Fibroblast of lung (primary cell): Measurements from ENCODE around the gene STK32C. TPM values are rescaled to one million over a fixed set of nuclear protein-coding genes. Genes with fewer than 3 reads are reported as not detected.
A peak's percentile ranks its signal among the peaks of the same experiment; 100 is the strongest.

ENCODE experiments used
- DNase-seq, 2 donors: peaks; one replicate each; pipeline versions ENCODE4 v3.0.0 to v3.0.0-alpha.2; 2010; ENCODE audit warnings: low read depth in 2 of 2
- H2AFZ ChIP-seq: 2 replicates; pipeline ENCODE4 v1.5.1; 2012; ENCODE audit warnings: low read length, control low read depth, inconsistent platforms
- H3K27ac ChIP-seq: 2 replicates; pipeline ENCODE4 v1.5.1; 2011; ENCODE audit warnings: low read length, control low read depth; ENCODE audit not compliant: insufficient read depth
- H3K27me3 ChIP-seq: 2 replicates; pipeline ENCODE4 v1.5.1; 2011; ENCODE audit warnings: mild to moderate bottlenecking, low read length; ENCODE audit not compliant: control insufficient read depth, insufficient read depth
- H3K36me3 ChIP-seq: 2 replicates; pipeline ENCODE4 v1.5.1; 2011; ENCODE audit warnings: low read length; ENCODE audit not compliant: control insufficient read depth, insufficient read depth
- H3K4me1 ChIP-seq: 2 replicates; pipeline ENCODE4 v1.5.1; 2011; ENCODE audit warnings: low read length; ENCODE audit not compliant: control insufficient read depth, insufficient read depth; ENCODE audit errors: extremely low read depth
- H3K4me2 ChIP-seq: 2 replicates; pipeline ENCODE4 v1.5.1; 2011; ENCODE audit warnings: low read length, control low read depth; ENCODE audit not compliant: insufficient read depth; ENCODE audit errors: extremely low read depth
- H3K4me3 ChIP-seq, 4 experiments: fragments of 200-600 bp in 1 of 4; sonication (generic) in 1 of 4; replicated peaks in 1 of 4; 2 replicates each; pipeline ENCODE4 v1.5.1; 2011 to 2016; ENCODE audit warnings: low read length in 4 of 4, low read depth in 3 of 4, mild to moderate bottlenecking in 3 of 4, control low read depth in 2 of 4, inconsistent platforms in 1 of 4, mixed read lengths in 1 of 4; ENCODE audit not compliant: insufficient read depth in 1 of 4; ENCODE audit errors: control extremely low read depth in 1 of 4
- H3K79me2 ChIP-seq: 2 replicates; pipeline ENCODE4 v1.5.1; 2012; ENCODE audit warnings: mild to moderate bottlenecking, low read length, inconsistent platforms; ENCODE audit not compliant: control insufficient read depth, insufficient read depth
- H3K9ac ChIP-seq: 2 replicates; pipeline ENCODE4 v1.5.1; 2011; ENCODE audit warnings: mild to moderate bottlenecking, low read length, control low read depth; ENCODE audit not compliant: insufficient read depth
- H3K9me3 ChIP-seq: 2 replicates; pipeline ENCODE4 v1.5.1; 2012; ENCODE audit warnings: low read depth, low read length; ENCODE audit not compliant: control insufficient read depth, insufficient read depth
- H4K20me1 ChIP-seq: 2 replicates; pipeline ENCODE4 v1.5.1; 2011; ENCODE audit warnings: low read length; ENCODE audit not compliant: control insufficient read depth, insufficient read depth; ENCODE audit errors: extremely low read depth
- CTCF ChIP-seq, 2 donors: IDR thresholded peaks in 1 of 2; conservative IDR thresholded peaks in 1 of 2; 1 replicate in 1 of 2; 2 replicates in 1 of 2; pipeline ENCODE4 v1.5.1; 2011 to 2012; ENCODE audit warnings: low read length in 2 of 2, control low read depth in 1 of 2, inconsistent platforms in 1 of 2, low read depth in 1 of 2, mild to moderate bottlenecking in 1 of 2
- EZH2 ChIP-seq: IDR thresholded peaks from 2 replicates; pipeline ENCODE4 v1.5.1; 2012; ENCODE audit warnings: low read length, control low read depth, mild to moderate bottlenecking; ENCODE audit errors: missing control alignments
- polyA minus RNA-seq: library from RNA; depleted of rRNA, polyadenylated mRNA; stranded (reverse); fragments of >200 nt; gene quantifications from 2 replicates; pipeline ENCODE4 v1.2.3, GENCODE V29; 2011; ENCODE audit warnings: low replicate concordance
- polyA plus RNA-seq, 2 donors: library from polyadenylated mRNA; depleted of rRNA in 1 of 2; stranded (reverse) in 1 of 2; unstranded in 1 of 2; fragments of >200 nt; gene quantifications; 2 replicates each; pipeline ENCODE4 v1.2.1, GENCODE V29; 2011 to 2012; ENCODE audit warnings: missing spikeins in 1 of 2
- total RNA-seq: library from RNA; depleted of rRNA; stranded (reverse); fragments of >200 nt; gene quantifications from 2 replicates; pipeline ENCODE4 v1.2.1, GENCODE V29; 2014

STK32C gene
- total RNA-seq (12.6 and 21.5 TPM in 2 replicates), polyA plus RNA-seq (4.4 and 8.0 TPM in 2 replicates), polyA minus RNA-seq (8.6 and 15.8 TPM in 2 replicates)
- 8.4 and 17.6 TPM in 2 replicates for polyA plus RNA-seq (2012)

GRCh38 chr10:132307823-132308586, at the start of gene STK32C:
Gene STK32C (minus strand): TSS chr10:132307950. CDS start chr10:132307833, 117 bp downstream.
- H3K27ac ChIP-seq = peak within 1 kb of the TSS; percentile 28

GRCh38 chr10:132356621-132357195, 49.0 kb upstream of the STK32C start:
- H3K79me2 ChIP-seq = no peaks in the 10 kb centered on the region
- H4K20me1 ChIP-seq = no peaks in the 10 kb centered on the region
- no peak for TF ChIP-seq EZH2
- no peak overlapping the region for H2AFZ ChIP-seq
- no peaks in the 10 kb centered on the region for H3K27me3 ChIP-seq
- H3K9me3 ChIP-seq = no peaks in the 10 kb centered on the region
- H3K9ac ChIP-seq = no peak overlapping the region
- no peaks in the 10 kb centered on the region for H3K4me1 ChIP-seq
- no peak for DNase-seq
- H3K27ac ChIP-seq = no peak overlapping the region
- no peaks in the 10 kb centered on the region for H3K36me3 ChIP-seq
- H3K4me2 ChIP-seq = no peak overlapping the region
- H3K4me3 ChIP-seq = no peak overlapping the region

More at GRCh38 chr10:132307823-132308586, at the start of gene STK32C:
- Histone ChIP-seq H3K79me2 (no peaks in the 10 kb centered on the region), H3K9ac (peak within 1 kb of the TSS; percentile 36), H3K4me1 (no peaks in the 10 kb centered on the region), H3K36me3 (no peaks in the 10 kb centered on the region), H4K20me1 (no peaks in the 10 kb centered on the region), H2AFZ (peak within 1 kb of the TSS; percentile 85), H3K4me3 (peak within 1 kb of the TSS; percentile 51 to 80 (median 72)), H3K27me3 (no peaks in the 10 kb centered on the region), H3K9me3 (no peaks in the 10 kb centered on the region), H3K4me2 (peak within 1 kb of the TSS; percentile 87)
- peak; percentile 78 to 90 for DNase-seq
- TF ChIP-seq CTCF (conservative IDR thresholded peaks at IDR 0.05 in 1 of 2, IDR thresholded peaks at IDR 0.05 in 1 of 2; ENCODE audit: low read depth in 1 of 2, low read length in 2 of 2) = no peak

GRCh38 chr10:132355754-132356153, 48.0 kb upstream of the STK32C start:
- Histone ChIP-seq H3K4me1 (no peaks in the 10 kb centered on the region), H3K9ac (no peak overlapping the region), H3K9me3 (no peaks in the 10 kb centered on the region), H3K36me3 (no peaks in the 10 kb centered on the region), H3K27me3 (no peaks in the 10 kb centered on the region), H3K27ac (no peak overlapping the region), H3K79me2 (no peaks in the 10 kb centered on the region), H3K4me2 (no peak overlapping the region), H3K4me3 (no peak overlapping the region), H2AFZ (no peak overlapping the region), H4K20me1 (no peaks in the 10 kb centered on the region)
- no peak for DNase-seq
- TF ChIP-seq CTCF (conservative IDR thresholded peaks at IDR 0.05 in 1 of 2, IDR thresholded peaks at IDR 0.05 in 1 of 2; ENCODE audit: low read depth in 1 of 2, low read length in 2 of 2) (no peak), EZH2 (no peak)
